IMR-90 (cell line): Measurements from ENCODE around the gene ZBTB33. TPM values are rescaled to one million over a fixed set of nuclear protein-coding genes. Genes with fewer than 3 reads are reported as not detected.

Source experiments
- ATAC-seq: fragments of 200-7000 bp; cut with Tn5 transposase; 2 replicates; pipeline ENCODE4 v1.9.1; 2020; ENCODE audit warnings: low read depth, mild to moderate bottlenecking, moderate library complexity
- BruUV-seq: library from RNA; stranded (reverse); fragments of 400-500 nt; replicated peaks from 2 replicates; lab custom pipeline; 2021; lab: Mats Ljungman, UMichigan
- CTCF ChIA-PET: fragments of 300-600 bp; formaldehyde crosslinking; extraction: SDS; loops from one replicate; lab custom pipeline; 2021; ENCODE audit warnings: antibody characterized with exemption; lab: Yijun Ruan, JAX
- POLR2A ChIA-PET: fragments of 300-600 bp; sonication (Branson Sonifier 250); formaldehyde crosslinking; loops from one replicate; lab custom pipeline; 2022; ENCODE audit warnings: antibody characterized with exemption; ENCODE audit not compliant: unreplicated experiment; lab: Charles Lee
- DNase-seq: peaks from one replicate; pipeline ENCODE4 v3.0.0; 2013
- H2AFZ ChIP-seq: replicated peaks from 2 replicates; pipeline ENCODE3; 2013; ENCODE audit warnings: low read length, mild to moderate bottlenecking; ENCODE audit not compliant: poor library complexity
- H2AK5ac ChIP-seq: 2 replicates; pipeline ENCODE4 v1.6.1; 2013; ENCODE audit warnings: low read depth, low read length, inconsistent platforms
- H2AK9ac ChIP-seq: replicated peaks from 2 replicates; pipeline ENCODE3; 2013; ENCODE audit warnings: mild to moderate bottlenecking, low read depth, low read length, moderate library complexity; ENCODE audit not compliant: poor library complexity
- H2BK120ac ChIP-seq: 2 replicates; pipeline ENCODE4 v1.6.1; 2013; ENCODE audit warnings: low read depth, low read length, inconsistent platforms
- H2BK15ac ChIP-seq: 3 replicates; pipeline ENCODE4 v1.6.1; 2013; ENCODE audit warnings: low read depth, low read length, inconsistent platforms
- H2BK20ac ChIP-seq: 2 replicates; pipeline ENCODE4 v1.6.1; 2013; ENCODE audit warnings: low read depth, mild to moderate bottlenecking, inconsistent platforms, low read length, moderate library complexity
- H2BK5ac ChIP-seq: 2 replicates; pipeline ENCODE4 v1.6.1; 2013; ENCODE audit warnings: mild to moderate bottlenecking, low read depth, low read length, inconsistent platforms; ENCODE audit not compliant: poor library complexity, severe bottlenecking
- H3K14ac ChIP-seq: replicated peaks from 2 replicates; pipeline ENCODE4 v1.6.1; 2013; ENCODE audit warnings: low read depth, low read length, inconsistent platforms
- H3K18ac ChIP-seq: 2 replicates; pipeline ENCODE4 v1.6.1; 2013; ENCODE audit warnings: low read depth, low read length, control low read depth
- H3K23ac ChIP-seq: 2 replicates; pipeline ENCODE4 v1.6.1; 2013; ENCODE audit warnings: low read depth, low read length, inconsistent platforms
- H3K27ac ChIP-seq: 2 replicates; pipeline ENCODE4 v1.5.1; 2013; ENCODE audit warnings: mild to moderate bottlenecking, control low read depth, low read length; ENCODE audit not compliant: insufficient read depth
- H3K27me3 ChIP-seq: 2 replicates; pipeline ENCODE4 v1.6.1; 2013; ENCODE audit warnings: low read length; ENCODE audit not compliant: control insufficient read depth, insufficient read depth
- H3K36me3 ChIP-seq: 2 replicates; pipeline ENCODE4 v1.6.1; 2013; ENCODE audit warnings: low read length, mixed read lengths; ENCODE audit not compliant: control insufficient read depth, insufficient read depth
- H3K4ac ChIP-seq: 2 replicates; pipeline ENCODE4 v1.6.1; 2013; ENCODE audit warnings: low read depth, low read length, inconsistent platforms
- H3K4me1 ChIP-seq: 2 replicates; pipeline ENCODE4 v1.6.1; 2013; ENCODE audit warnings: low read length, mixed read lengths; ENCODE audit not compliant: control insufficient read depth, insufficient read depth
- H3K4me2 ChIP-seq: 2 replicates; pipeline ENCODE4 v1.6.1; 2013; ENCODE audit warnings: low read depth, mild to moderate bottlenecking, control low read depth, low read length, moderate library complexity
- H3K4me3 ChIP-seq: 2 replicates; pipeline ENCODE4 v1.5.1; 2013; ENCODE audit warnings: low read depth, mild to moderate bottlenecking, control low read depth, low read length, moderate library complexity; ENCODE audit not compliant: insufficient read depth
- H3K56ac ChIP-seq: 2 replicates; pipeline ENCODE4 v1.6.1; 2013; ENCODE audit warnings: low read length, inconsistent platforms; ENCODE audit not compliant: insufficient read depth; ENCODE audit errors: extremely low read depth
- H3K79me1 ChIP-seq, 2 experiments: 2 replicates each; pipeline ENCODE4 v1.6.1; 2013; ENCODE audit warnings: low read length in 2 of 2, inconsistent platforms in 1 of 2, low read depth in 1 of 2
- H3K9ac ChIP-seq: 2 replicates; pipeline ENCODE4 v1.6.1; 2013; ENCODE audit warnings: low read depth, low read length, control low read depth
- H3K9me1 ChIP-seq: 2 replicates; pipeline ENCODE4 v1.6.1; 2013; ENCODE audit warnings: low read length, inconsistent platforms; ENCODE audit not compliant: insufficient read depth
- H3K9me3 ChIP-seq: 2 replicates; pipeline ENCODE4 v1.6.1; 2013; ENCODE audit warnings: low read length; ENCODE audit not compliant: control insufficient read depth, insufficient read depth
- H4K20me1 ChIP-seq: 2 replicates; pipeline ENCODE4 v1.6.1; 2013; ENCODE audit warnings: low read length, inconsistent platforms; ENCODE audit not compliant: insufficient read depth
- H4K5ac ChIP-seq: 2 replicates; pipeline ENCODE4 v1.6.1; 2013; ENCODE audit warnings: mild to moderate bottlenecking, low read depth, low read length, control low read depth
- H4K8ac ChIP-seq, 2 experiments: 2 replicates each; pipeline ENCODE4 v1.6.1; 2013; ENCODE audit warnings: low read depth in 2 of 2, low read length in 2 of 2, control low read depth in 1 of 2, inconsistent platforms in 1 of 2
- H4K91ac ChIP-seq: 2 replicates; pipeline ENCODE4 v1.6.1; 2013; ENCODE audit warnings: low read depth, low read length, inconsistent platforms; ENCODE audit not compliant: insufficient read depth
- BHLHE40 ChIP-seq: fragments of 150-350 bp; IDR thresholded peaks from 2 replicates; pipeline ENCODE4 v1.6.1; 2016; ENCODE audit warnings: mild to moderate bottlenecking, low read depth, low read length
- ELK1 ChIP-seq: fragments of 150-350 bp; IDR thresholded peaks from 2 replicates; pipeline ENCODE4 v1.6.1; 2016; ENCODE audit warnings: low read depth, mild to moderate bottlenecking, low read length, moderate library complexity, borderline replicate concordance
- FOS ChIP-seq: fragments of 150-350 bp; IDR thresholded peaks from 2 replicates; pipeline ENCODE4 v1.6.1; 2016; ENCODE audit warnings: low read depth, low read length
- MAZ ChIP-seq: IDR thresholded peaks from 2 replicates; pipeline ENCODE4 v1.6.1; 2012; ENCODE audit warnings: low read depth, mild to moderate bottlenecking, low read length, improper control_type of control experiment, moderate library complexity, borderline replicate concordance
- MXI1 ChIP-seq: IDR thresholded peaks from 2 replicates; pipeline ENCODE4 v1.6.1; 2012; ENCODE audit warnings: low read depth, mild to moderate bottlenecking, low read length, moderate library complexity, borderline replicate concordance
- NFE2L2 ChIP-seq: fragments of 150-350 bp; IDR thresholded peaks from 2 replicates; pipeline ENCODE4 v1.6.1; 2016; ENCODE audit warnings: low read depth, mild to moderate bottlenecking, low read length
- POLR2A ChIP-seq: IDR thresholded peaks from 2 replicates; pipeline ENCODE4 v1.6.1; 2012; ENCODE audit warnings: mild to moderate bottlenecking, low read depth, low read length
- RCOR1 ChIP-seq: IDR thresholded peaks from 2 replicates; pipeline ENCODE4 v1.6.1; 2012; ENCODE audit warnings: mild to moderate bottlenecking, low read length, improper control_type of control experiment; ENCODE audit not compliant: insufficient replicate concordance
- RFX5 ChIP-seq: IDR thresholded peaks from 2 replicates; pipeline ENCODE4 v1.8.0; 2012; ENCODE audit warnings: low read depth, mild to moderate bottlenecking, low read length, moderate library complexity
- USF2 ChIP-seq: fragments of 150-350 bp; IDR thresholded peaks from 2 replicates; pipeline ENCODE4 v1.6.1; 2017; ENCODE audit warnings: mild to moderate bottlenecking, antibody characterized with exemption, low read length, low read depth
- WGBS, 2 experiments: methylation state at CpG; one replicate each; pipeline versions ENCODE4 v1.1.5 to v1.1.7; 2013; ENCODE audit warnings: missing lambda C conversion rate in 2 of 2; ENCODE audit not compliant: insufficient read length in 1 of 2; ENCODE audit errors: extremely low coverage in 2 of 2; 5-methylcytosine and 5-hydroxymethylcytosine counted together
- dilution Hi-C: fragments of 300-500 bp; cut with HindIII; formaldehyde crosslinking; loops from one replicate; pipeline ENCODE4 v1.14.3; 2018; ENCODE audit warnings: low sequenced_read_pairs; ENCODE audit not compliant: unreplicated experiment
- in situ Hi-C: fragments of 300-500 bp; cut with MboI; formaldehyde crosslinking; loops from 3 replicates; pipeline ENCODE4 v1.14.3; 2019; ENCODE audit warnings: low sequenced_read_pairs, inconsistent platforms, mixed read lengths
- intact Hi-C: fragments of 100-400 bp; cut with micrococcal nuclease; formaldehyde crosslinking; loops from 2 replicates; pipeline ENCODE4 v1.10.0; 2022
- polyA plus RNA-seq, 3 experiments: library from polyadenylated mRNA; depleted of rRNA; stranded (reverse); fragments of >200 nt; gene quantifications; 2 replicates each; pipeline ENCODE4 v1.2.3, GENCODE V29; 2012; ENCODE audit warnings: low replicate concordance in 1 of 3
- total RNA-seq: library from RNA; depleted of rRNA; stranded (reverse); fragments of >200 nt; gene quantifications from 2 replicates; pipeline ENCODE4 v1.2.3, GENCODE V29; 2012
- TF ChIP-seq, protein P1 (sequence below): conservative IDR thresholded peaks from 2 replicates; pipeline ENCODE4 v1.5.1; 2012; ENCODE audit warnings: mild to moderate bottlenecking, low read depth, low read length, improper control_type of control experiment

The ZBTB33 gene
- total and polyA plus RNA-seq, 2 of the 4 experiments (the other 2 are of a cell fraction), result 3.3 to 16.3 TPM

DNA sequence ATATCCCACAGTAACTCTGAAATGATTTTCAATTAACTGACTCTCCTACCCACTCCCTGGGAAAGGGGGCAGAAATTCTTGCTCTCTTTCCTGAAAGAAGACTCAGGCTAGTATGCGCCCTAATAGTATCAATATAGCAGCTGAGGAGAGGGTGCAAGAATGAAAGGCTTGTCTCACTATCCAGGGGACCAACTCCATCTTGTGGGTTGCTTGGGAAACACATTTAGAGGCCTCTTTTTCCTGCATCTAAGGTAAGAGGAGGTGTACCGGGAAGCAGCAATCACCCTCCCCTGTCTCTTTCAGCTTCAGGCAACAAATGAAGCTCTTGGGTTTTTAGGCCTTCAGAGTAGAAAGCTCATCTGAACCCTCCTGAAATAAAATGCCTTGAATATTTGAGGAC, 49.3 kb downstream of the ZBTB33 start:
- in situ Hi-C loops, result no loop called here
- Histone ChIP-seq H2AFZ (no peak overlapping the region), H3K23ac (no peak overlapping the region), H3K27me3 (peaks cover 6% of the 10 kb centered on the region), H2BK15ac (no peak overlapping the region), H4K91ac (no peak overlapping the region), H4K8ac (no peak overlapping the region), H3K36me3 (no peaks in the 10 kb centered on the region), H4K5ac (no peak overlapping the region), H3K4ac (no peak overlapping the region), H2BK120ac (no peak overlapping the region), H3K18ac (no peak overlapping the region), H3K9ac (no peak overlapping the region), H4K20me1 (no peaks in the 10 kb centered on the region), H3K4me1 (no peaks in the 10 kb centered on the region), H3K4me3 (no peak overlapping the region), H3K27ac (no peak overlapping the region), H3K56ac (no peak overlapping the region), H3K14ac (no peak overlapping the region), H2AK5ac (no peak overlapping the region), H3K9me1 (no peaks in the 10 kb centered on the region), H3K4me2 (no peak overlapping the region), H2BK20ac (no peak overlapping the region), H3K9me3 (no peaks in the 10 kb centered on the region), H3K79me1 (no peaks in the 10 kb centered on the region), H2AK9ac (no peak overlapping the region), H2BK5ac (no peak overlapping the region)
- POLR2A ChIA-PET, result no interaction called here
- no peak for DNase-seq
- no peak for ATAC-seq
- WGBS, 2 experiments, result no CpG with 5 or more reads among the region's 2 CpGs
- dilution Hi-C loops, result no loop called here
- BruUV-seq, result no TSS peak
- no peak for TF ChIP-seq FOS
- TF ChIP-seq MAZ, result no peak
- no peak for TF ChIP-seq MXI1
- TF ChIP-seq, protein P1, sequence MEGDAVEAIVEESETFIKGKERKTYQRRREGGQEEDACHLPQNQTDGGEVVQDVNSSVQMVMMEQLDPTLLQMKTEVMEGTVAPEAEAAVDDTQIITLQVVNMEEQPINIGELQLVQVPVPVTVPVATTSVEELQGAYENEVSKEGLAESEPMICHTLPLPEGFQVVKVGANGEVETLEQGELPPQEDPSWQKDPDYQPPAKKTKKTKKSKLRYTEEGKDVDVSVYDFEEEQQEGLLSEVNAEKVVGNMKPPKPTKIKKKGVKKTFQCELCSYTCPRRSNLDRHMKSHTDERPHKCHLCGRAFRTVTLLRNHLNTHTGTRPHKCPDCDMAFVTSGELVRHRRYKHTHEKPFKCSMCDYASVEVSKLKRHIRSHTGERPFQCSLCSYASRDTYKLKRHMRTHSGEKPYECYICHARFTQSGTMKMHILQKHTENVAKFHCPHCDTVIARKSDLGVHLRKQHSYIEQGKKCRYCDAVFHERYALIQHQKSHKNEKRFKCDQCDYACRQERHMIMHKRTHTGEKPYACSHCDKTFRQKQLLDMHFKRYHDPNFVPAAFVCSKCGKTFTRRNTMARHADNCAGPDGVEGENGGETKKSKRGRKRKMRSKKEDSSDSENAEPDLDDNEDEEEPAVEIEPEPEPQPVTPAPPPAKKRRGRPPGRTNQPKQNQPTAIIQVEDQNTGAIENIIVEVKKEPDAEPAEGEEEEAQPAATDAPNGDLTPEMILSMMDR, result no peak
- no peak for TF ChIP-seq ELK1
- TF ChIP-seq USF2, result no peak
- TF ChIP-seq POLR2A, result no peak
- TF ChIP-seq BHLHE40, result no peak
- TF ChIP-seq RCOR1, result no peak
- no peak for TF ChIP-seq NFE2L2
- no peak for TF ChIP-seq RFX5
- CTCF ChIA-PET, result no interaction called here
- intact Hi-C loops, result no loop called here
